ENCODE measurements around the gene TNFRSF13B. TPM values are rescaled to one million over a fixed set of nuclear protein-coding genes. Genes with fewer than 3 reads are reported as not detected.

TNFRSF13B gene
- total and polyA plus RNA-seq, 2 experiments from 2014 or later, result 0.24 TPM; not detected in 1

DNA sequence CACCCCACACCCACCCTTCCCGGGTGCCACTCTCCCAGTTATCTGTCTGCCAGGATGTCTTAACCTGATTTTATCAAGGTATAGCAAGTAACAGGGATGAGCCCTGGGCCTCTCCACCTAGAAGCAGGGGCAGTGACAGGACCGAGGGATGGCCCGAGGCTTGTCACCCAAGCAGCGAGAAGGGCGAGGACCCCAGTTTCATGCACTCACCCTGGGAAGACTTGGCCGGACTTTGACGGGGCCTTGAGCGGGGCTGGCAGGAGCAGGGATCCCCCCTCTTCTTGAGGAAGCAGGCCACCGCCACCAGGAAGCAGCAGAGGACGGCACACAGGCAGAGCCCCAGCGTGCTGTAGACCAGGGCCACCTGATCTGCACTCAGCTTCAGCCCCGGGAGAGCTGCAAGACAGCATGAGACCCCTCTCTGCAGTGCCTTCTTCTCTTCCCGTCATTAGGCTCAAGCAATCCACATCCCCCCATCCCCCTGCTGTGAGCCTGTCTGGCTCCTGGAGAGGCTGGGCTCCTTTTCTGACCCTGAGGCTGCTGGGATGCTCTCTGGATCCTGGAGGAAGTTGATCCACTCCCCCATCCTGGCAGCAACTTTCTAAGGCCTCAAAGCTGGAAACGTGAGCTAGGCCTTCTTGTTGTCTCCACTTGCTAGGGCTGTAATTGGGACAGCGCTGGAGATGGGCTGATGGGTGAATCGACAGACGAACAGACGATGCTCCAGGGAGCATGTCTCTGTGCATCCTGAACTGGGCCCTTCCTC is 31.6 kb downstream of the TNFRSF13B start:
- peaks cover 4% of the 10 kb centered on the region; the same call in 1 of the 2 replicates for H3K4me1 ChIP-seq (ENCODE audit: insufficient read depth)
- no peaks in the 10 kb centered on the region for H3K36me3 ChIP-seq (ENCODE audit: insufficient read depth)
- H3K27me3 ChIP-seq (ENCODE audit: insufficient read depth), result no peaks in the 10 kb centered on the region
- H2AFZ ChIP-seq, result peak overlapping the region; percentile 87; the same call in 1 of the 2 replicates
- H3K79me2 ChIP-seq (replicated peaks; ENCODE audit: insufficient read depth), result no peaks in the 10 kb centered on the region
- ATAC-seq, result peak; percentile 76
- TF ChIP-seq NANOG (IDR thresholded peaks at IDR 0.05; ENCODE audit: borderline replicate concordance) (no peak), STAT1 (IDR thresholded peaks at IDR 0.05; ENCODE audit: unreplicated experiment) (no peak), CREB1 (CRISPR knock-in tag; IDR thresholded peaks at IDR 0.05; ENCODE audit: low read depth) (no peak), ZNF114 (CRISPR knock-in tag; IDR thresholded peaks at IDR 0.05) (no peak), POLR2AphosphoS5 (IDR thresholded peaks at IDR 0.05; ENCODE audit: low read depth) (no peak), JUNB (IDR thresholded peaks at IDR 0.05; ENCODE audit: unreplicated experiment) (no peak), EZH2 (IDR thresholded peaks at IDR 0.05; ENCODE audit: low read depth, unreplicated experiment) (no peak), ZNF462 (CRISPR knock-in tag; IDR thresholded peaks at IDR 0.05) (0 out of 2 replicates have a peak, but pooled peaks have one; percentile 9)
- TF ChIP-seq, protein P1, sequence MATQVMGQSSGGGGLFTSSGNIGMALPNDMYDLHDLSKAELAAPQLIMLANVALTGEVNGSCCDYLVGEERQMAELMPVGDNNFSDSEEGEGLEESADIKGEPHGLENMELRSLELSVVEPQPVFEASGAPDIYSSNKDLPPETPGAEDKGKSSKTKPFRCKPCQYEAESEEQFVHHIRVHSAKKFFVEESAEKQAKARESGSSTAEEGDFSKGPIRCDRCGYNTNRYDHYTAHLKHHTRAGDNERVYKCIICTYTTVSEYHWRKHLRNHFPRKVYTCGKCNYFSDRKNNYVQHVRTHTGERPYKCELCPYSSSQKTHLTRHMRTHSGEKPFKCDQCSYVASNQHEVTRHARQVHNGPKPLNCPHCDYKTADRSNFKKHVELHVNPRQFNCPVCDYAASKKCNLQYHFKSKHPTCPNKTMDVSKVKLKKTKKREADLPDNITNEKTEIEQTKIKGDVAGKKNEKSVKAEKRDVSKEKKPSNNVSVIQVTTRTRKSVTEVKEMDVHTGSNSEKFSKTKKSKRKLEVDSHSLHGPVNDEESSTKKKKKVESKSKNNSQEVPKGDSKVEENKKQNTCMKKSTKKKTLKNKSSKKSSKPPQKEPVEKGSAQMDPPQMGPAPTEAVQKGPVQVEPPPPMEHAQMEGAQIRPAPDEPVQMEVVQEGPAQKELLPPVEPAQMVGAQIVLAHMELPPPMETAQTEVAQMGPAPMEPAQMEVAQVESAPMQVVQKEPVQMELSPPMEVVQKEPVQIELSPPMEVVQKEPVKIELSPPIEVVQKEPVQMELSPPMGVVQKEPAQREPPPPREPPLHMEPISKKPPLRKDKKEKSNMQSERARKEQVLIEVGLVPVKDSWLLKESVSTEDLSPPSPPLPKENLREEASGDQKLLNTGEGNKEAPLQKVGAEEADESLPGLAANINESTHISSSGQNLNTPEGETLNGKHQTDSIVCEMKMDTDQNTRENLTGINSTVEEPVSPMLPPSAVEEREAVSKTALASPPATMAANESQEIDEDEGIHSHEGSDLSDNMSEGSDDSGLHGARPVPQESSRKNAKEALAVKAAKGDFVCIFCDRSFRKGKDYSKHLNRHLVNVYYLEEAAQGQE (IDR thresholded peaks at IDR 0.05; ENCODE audit: unreplicated experiment), result no peak
- TF ChIP-seq, protein P2, sequence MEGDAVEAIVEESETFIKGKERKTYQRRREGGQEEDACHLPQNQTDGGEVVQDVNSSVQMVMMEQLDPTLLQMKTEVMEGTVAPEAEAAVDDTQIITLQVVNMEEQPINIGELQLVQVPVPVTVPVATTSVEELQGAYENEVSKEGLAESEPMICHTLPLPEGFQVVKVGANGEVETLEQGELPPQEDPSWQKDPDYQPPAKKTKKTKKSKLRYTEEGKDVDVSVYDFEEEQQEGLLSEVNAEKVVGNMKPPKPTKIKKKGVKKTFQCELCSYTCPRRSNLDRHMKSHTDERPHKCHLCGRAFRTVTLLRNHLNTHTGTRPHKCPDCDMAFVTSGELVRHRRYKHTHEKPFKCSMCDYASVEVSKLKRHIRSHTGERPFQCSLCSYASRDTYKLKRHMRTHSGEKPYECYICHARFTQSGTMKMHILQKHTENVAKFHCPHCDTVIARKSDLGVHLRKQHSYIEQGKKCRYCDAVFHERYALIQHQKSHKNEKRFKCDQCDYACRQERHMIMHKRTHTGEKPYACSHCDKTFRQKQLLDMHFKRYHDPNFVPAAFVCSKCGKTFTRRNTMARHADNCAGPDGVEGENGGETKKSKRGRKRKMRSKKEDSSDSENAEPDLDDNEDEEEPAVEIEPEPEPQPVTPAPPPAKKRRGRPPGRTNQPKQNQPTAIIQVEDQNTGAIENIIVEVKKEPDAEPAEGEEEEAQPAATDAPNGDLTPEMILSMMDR (conservative IDR thresholded peaks at IDR 0.05; ENCODE audit: low read depth in 2 of 2), result peak in 1 of 2 experiments; percentile 45; a peak in 1 of 4 replicates
- H3F3A ChIP-seq (replicated peaks; ENCODE audit: low read depth), result no peaks in the 10 kb centered on the region
- Mint-ChIP-seq H3K9me3 (no peaks in the 10 kb centered on the region), H3K27me3 (ENCODE audit: insufficient read depth, low read depth, poor library complexity) (peaks cover 16% of the 10 kb centered on the region), H3K27ac (no peak overlapping the region), H3K4me3 (no peak overlapping the region), H3K4me1 (peaks cover 20% of the 10 kb centered on the region), H3K36me3 (ENCODE audit: low read depth) (no peaks in the 10 kb centered on the region; the same call in 2 of the 3 replicates)
- H4K20me1 ChIP-seq (replicated peaks; ENCODE audit: insufficient read depth), result no peaks in the 10 kb centered on the region
- no peak overlapping the region for H3K27ac ChIP-seq (ENCODE audit: low read depth)
- peak overlapping the region; percentile 26; the same call in 1 of the 2 replicates for H3K4me2 ChIP-seq
- DNase-seq (ENCODE audit: low spot score), result peak; percentile 58
- H3K9me2 ChIP-seq (ENCODE audit: insufficient read depth), result no peaks in the 10 kb centered on the region
- H3K4me3 ChIP-seq, result no peak overlapping the region
